ENCODE measurements around the gene SORT1. TPM values are rescaled to one million over a fixed set of nuclear protein-coding genes. Genes with fewer than 3 reads are reported as not detected.

Gene SORT1
- total and polyA plus RNA-seq, 2 of the 13 experiments (the other 11 are each of a cell fraction or from before 2014, with no cell fraction given): 32.4 to 93.0 TPM

DNA sequence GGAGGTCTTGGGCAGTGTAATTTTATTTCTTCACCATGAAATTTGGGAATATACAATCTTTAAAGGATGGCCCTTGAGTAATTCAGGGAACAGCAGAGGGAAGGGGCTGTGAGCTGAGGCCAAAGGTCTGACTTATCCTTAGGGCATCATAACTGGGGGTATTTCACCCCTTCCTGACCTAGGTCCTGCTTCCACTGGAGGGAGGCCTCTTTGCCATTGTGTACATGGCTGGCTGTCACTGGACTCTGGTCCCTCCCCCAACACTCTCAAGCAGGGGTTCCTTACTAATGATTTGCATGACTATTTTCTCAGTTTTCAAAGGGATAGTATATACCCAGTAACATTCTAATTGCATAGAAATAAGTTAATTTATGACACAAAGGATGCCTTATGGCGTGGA is 107.6 kb downstream of the SORT1 start (continued):
- TF ChIP-seq, protein P1, sequence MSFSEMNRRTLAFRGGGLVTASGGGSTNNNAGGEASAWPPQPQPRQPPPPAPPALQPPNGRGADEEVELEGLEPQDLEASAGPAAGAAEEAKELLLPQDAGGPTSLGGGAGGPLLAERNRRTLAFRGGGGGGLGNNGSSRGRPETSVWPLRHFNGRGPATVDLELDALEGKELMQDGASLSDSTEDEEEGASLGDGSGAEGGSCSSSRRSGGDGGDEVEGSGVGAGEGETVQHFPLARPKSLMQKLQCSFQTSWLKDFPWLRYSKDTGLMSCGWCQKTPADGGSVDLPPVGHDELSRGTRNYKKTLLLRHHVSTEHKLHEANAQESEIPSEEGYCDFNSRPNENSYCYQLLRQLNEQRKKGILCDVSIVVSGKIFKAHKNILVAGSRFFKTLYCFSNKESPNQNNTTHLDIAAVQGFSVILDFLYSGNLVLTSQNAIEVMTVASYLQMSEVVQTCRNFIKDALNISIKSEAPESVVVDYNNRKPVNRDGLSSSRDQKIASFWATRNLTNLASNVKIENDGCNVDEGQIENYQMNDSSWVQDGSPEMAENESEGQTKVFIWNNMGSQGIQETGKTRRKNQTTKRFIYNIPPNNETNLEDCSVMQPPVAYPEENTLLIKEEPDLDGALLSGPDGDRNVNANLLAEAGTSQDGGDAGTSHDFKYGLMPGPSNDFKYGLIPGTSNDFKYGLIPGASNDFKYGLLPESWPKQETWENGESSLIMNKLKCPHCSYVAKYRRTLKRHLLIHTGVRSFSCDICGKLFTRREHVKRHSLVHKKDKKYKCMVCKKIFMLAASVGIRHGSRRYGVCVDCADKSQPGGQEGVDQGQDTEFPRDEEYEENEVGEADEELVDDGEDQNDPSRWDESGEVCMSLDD (CRISPR knock-in tag; IDR thresholded peaks at IDR 0.05; ENCODE audit: borderline replicate concordance): no peak
- TF ChIP-seq, protein P2, sequence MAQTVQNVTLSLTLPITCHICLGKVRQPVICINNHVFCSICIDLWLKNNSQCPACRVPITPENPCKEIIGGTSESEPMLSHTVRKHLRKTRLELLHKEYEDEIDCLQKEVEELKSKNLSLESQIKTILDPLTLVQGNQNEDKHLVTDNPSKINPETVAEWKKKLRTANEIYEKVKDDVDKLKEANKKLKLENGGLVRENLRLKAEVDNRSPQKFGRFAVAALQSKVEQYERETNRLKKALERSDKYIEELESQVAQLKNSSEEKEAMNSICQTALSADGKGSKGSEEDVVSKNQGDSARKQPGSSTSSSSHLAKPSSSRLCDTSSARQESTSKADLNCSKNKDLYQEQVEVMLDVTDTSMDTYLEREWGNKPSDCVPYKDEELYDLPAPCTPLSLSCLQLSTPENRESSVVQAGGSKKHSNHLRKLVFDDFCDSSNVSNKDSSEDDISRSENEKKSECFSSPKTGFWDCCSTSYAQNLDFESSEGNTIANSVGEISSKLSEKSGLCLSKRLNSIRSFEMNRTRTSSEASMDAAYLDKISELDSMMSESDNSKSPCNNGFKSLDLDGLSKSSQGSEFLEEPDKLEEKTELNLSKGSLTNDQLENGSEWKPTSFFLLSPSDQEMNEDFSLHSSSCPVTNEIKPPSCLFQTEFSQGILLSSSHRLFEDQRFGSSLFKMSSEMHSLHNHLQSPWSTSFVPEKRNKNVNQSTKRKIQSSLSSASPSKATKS (CRISPR knock-in tag; IDR thresholded peaks at IDR 0.05): no peak
- TF ChIP-seq REPIN1 (CRISPR knock-in tag; IDR thresholded peaks at IDR 0.05; ENCODE audit: borderline replicate concordance, low read depth): no peak
- no peak for TF ChIP-seq ZNF557 (CRISPR knock-in tag; IDR thresholded peaks at IDR 0.05)
- peak; percentile 65 for TF ChIP-seq FOXA3 (CRISPR knock-in tag; IDR thresholded peaks at IDR 0.05)
- no peak for TF ChIP-seq RBFOX2 (IDR thresholded peaks at IDR 0.05; ENCODE audit: low read depth, low read length)
- TF ChIP-seq RBM22 (optimal IDR thresholded peaks at IDR 0.05; ENCODE audit: low read length): no peak
- no peak for TF ChIP-seq ZNF256 (CRISPR knock-in tag; conservative IDR thresholded peaks at IDR 0.05)
- TF ChIP-seq, protein P3, sequence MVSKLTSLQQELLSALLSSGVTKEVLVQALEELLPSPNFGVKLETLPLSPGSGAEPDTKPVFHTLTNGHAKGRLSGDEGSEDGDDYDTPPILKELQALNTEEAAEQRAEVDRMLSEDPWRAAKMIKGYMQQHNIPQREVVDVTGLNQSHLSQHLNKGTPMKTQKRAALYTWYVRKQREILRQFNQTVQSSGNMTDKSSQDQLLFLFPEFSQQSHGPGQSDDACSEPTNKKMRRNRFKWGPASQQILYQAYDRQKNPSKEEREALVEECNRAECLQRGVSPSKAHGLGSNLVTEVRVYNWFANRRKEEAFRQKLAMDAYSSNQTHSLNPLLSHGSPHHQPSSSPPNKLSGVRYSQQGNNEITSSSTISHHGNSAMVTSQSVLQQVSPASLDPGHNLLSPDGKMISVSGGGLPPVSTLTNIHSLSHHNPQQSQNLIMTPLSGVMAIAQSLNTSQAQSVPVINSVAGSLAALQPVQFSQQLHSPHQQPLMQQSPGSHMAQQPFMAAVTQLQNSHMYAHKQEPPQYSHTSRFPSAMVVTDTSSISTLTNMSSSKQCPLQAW (CRISPR knock-in tag; IDR thresholded peaks at IDR 0.05): no peak
- TF ChIP-seq ISL2 (CRISPR knock-in tag; IDR thresholded peaks at IDR 0.05): no peak
- TF ChIP-seq HNF4A (CRISPR knock-in tag; IDR thresholded peaks at IDR 0.05): peak; percentile 40
- TF ChIP-seq, protein P4, sequence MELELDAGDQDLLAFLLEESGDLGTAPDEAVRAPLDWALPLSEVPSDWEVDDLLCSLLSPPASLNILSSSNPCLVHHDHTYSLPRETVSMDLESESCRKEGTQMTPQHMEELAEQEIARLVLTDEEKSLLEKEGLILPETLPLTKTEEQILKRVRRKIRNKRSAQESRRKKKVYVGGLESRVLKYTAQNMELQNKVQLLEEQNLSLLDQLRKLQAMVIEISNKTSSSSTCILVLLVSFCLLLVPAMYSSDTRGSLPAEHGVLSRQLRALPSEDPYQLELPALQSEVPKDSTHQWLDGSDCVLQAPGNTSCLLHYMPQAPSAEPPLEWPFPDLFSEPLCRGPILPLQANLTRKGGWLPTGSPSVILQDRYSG (CRISPR knock-in tag; IDR thresholded peaks at IDR 0.05): no peak
- TF ChIP-seq ZNF761 (CRISPR knock-in tag; conservative IDR thresholded peaks at IDR 0.05): no peak
- TF ChIP-seq SMARCE1 (IDR thresholded peaks at IDR 0.05; ENCODE audit: borderline replicate concordance): no peak
- no peak for TF ChIP-seq MIER2 (CRISPR knock-in tag; IDR thresholded peaks at IDR 0.05)
- no peak for TF ChIP-seq FOXA1 (IDR thresholded peaks at IDR 0.05)
- TF ChIP-seq FOXA1 (CRISPR knock-in tag; IDR thresholded peaks at IDR 0.05): 0 out of 2 replicates have a peak, but pooled peaks have one; percentile 40
- no peak for TF ChIP-seq GZF1 (CRISPR knock-in tag; IDR thresholded peaks at IDR 0.05)
- peak; percentile 45; the same call in 1 of the 2 replicates for TF ChIP-seq ZNF652 (CRISPR knock-in tag; IDR thresholded peaks at IDR 0.05; ENCODE audit: borderline replicate concordance, low read depth)
- no peak for TF ChIP-seq STAG1 (CRISPR knock-in tag; IDR thresholded peaks at IDR 0.05)
- TF ChIP-seq ATM (IDR thresholded peaks at IDR 0.05; ENCODE audit: borderline replicate concordance): no peak
- no peak for TF ChIP-seq ZSCAN12 (CRISPR knock-in tag; IDR thresholded peaks at IDR 0.05)
- TF ChIP-seq MAF1 (CRISPR knock-in tag; IDR thresholded peaks at IDR 0.05; ENCODE audit: borderline replicate concordance): no peak
- TF ChIP-seq, protein P5, sequence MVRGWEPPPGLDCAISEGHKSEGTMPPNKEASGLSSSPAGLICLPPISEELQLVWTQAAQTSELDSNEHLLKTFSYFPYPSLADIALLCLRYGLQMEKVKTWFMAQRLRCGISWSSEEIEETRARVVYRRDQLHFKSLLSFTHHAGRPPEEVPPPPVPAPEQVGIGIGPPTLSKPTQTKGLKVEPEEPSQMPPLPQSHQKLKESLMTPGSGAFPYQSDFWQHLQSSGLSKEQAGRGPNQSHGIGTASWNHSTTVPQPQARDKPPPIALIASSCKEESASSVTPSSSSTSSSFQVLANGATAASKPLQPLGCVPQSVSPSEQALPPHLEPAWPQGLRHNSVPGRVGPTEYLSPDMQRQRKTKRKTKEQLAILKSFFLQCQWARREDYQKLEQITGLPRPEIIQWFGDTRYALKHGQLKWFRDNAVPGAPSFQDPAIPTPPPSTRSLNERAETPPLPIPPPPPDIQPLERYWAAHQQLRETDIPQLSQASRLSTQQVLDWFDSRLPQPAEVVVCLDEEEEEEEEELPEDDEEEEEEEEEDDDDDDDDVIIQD (CRISPR knock-in tag; IDR thresholded peaks at IDR 0.05; ENCODE audit: low read depth): no peak
- no peak for TF ChIP-seq BCL6 (CRISPR knock-in tag; IDR thresholded peaks at IDR 0.05)
